H9 (cell line): ENCODE results near the gene ARHGAP26. TPM values are rescaled to one million over a fixed set of nuclear protein-coding genes. Genes with fewer than 3 reads are reported as not detected.

Source experiments
- DNase-seq: peaks from one replicate; pipeline ENCODE4 v3.0.0-alpha.2; 2017
- H2AFZ ChIP-seq: one replicate; pipeline ENCODE4 v1.6.1; 2013; ENCODE audit warnings: mild to moderate bottlenecking, low read length, control low read depth, moderate library complexity
- H2AK5ac ChIP-seq: 2 replicates; pipeline ENCODE4 v1.6.1; 2013; ENCODE audit warnings: low read length, control low read depth, mixed read lengths; ENCODE audit not compliant: insufficient read length
- H2BK120ac ChIP-seq: one replicate; pipeline ENCODE4 v1.6.1; 2013; ENCODE audit warnings: low read depth, mild to moderate bottlenecking, low read length, control low read depth, inconsistent platforms; ENCODE audit not compliant: poor library complexity, severe bottlenecking
- H2BK12ac ChIP-seq: 2 replicates; pipeline ENCODE4 v1.6.1; 2013; ENCODE audit warnings: low read length, control low read depth, mixed read lengths, low read depth; ENCODE audit not compliant: insufficient read length
- H2BK15ac ChIP-seq: 2 replicates; pipeline ENCODE4 v1.6.1; 2013; ENCODE audit warnings: low read depth, low read length, control low read depth
- H2BK20ac ChIP-seq: one replicate; pipeline ENCODE4 v1.6.1; 2013; ENCODE audit warnings: low read depth, mild to moderate bottlenecking, low read length, control low read depth, inconsistent platforms; ENCODE audit not compliant: poor library complexity, severe bottlenecking
- H2BK5ac ChIP-seq: 2 replicates; pipeline ENCODE4 v1.6.1; 2013; ENCODE audit warnings: low read length, control low read depth, mixed read lengths; ENCODE audit not compliant: insufficient read length
- H3K14ac ChIP-seq: 2 replicates; pipeline ENCODE4 v1.6.1; 2013; ENCODE audit warnings: low read length, control low read depth; ENCODE audit not compliant: insufficient read depth
- H3K18ac ChIP-seq: 2 replicates; pipeline ENCODE4 v1.6.1; 2013; ENCODE audit warnings: low read depth, mild to moderate bottlenecking, mixed read lengths, low read length, control low read depth; ENCODE audit not compliant: insufficient read length
- H3K23ac ChIP-seq: 2 replicates; pipeline ENCODE4 v1.6.1; 2013; ENCODE audit warnings: low read length, control low read depth, mixed read lengths, low read depth; ENCODE audit not compliant: insufficient read length
- H3K23me2 ChIP-seq: 2 replicates; pipeline ENCODE4 v1.6.1; 2013; ENCODE audit warnings: low read depth, mild to moderate bottlenecking, mixed read lengths, low read length, control low read depth; ENCODE audit not compliant: insufficient read length, poor library complexity, severe bottlenecking
- H3K27ac ChIP-seq: 2 replicates; pipeline ENCODE4 v1.5.1; 2013; ENCODE audit warnings: low read length, control low read depth, mixed read lengths, low read depth; ENCODE audit not compliant: insufficient read length
- H3K27me3 ChIP-seq: 2 replicates; pipeline ENCODE4 v1.6.1; 2013; ENCODE audit warnings: low read length, control low read depth, inconsistent platforms; ENCODE audit not compliant: insufficient read depth
- H3K4ac ChIP-seq: 2 replicates; pipeline ENCODE4 v1.6.1; 2013; ENCODE audit warnings: low read depth, mild to moderate bottlenecking, control low read depth, inconsistent platforms, low read length, moderate library complexity
- H3K4me1 ChIP-seq: 2 replicates; pipeline ENCODE4 v1.6.1; 2013; ENCODE audit warnings: low read length, control low read depth, inconsistent platforms; ENCODE audit not compliant: insufficient read depth
- H3K4me2 ChIP-seq: 2 replicates; pipeline ENCODE4 v1.6.1; 2013; ENCODE audit warnings: low read length, control low read depth, mixed read lengths; ENCODE audit not compliant: insufficient read length, insufficient read depth
- H3K56ac ChIP-seq: 2 replicates; pipeline ENCODE4 v1.6.1; 2013; ENCODE audit warnings: low read depth, mild to moderate bottlenecking, mixed read lengths, low read length, control low read depth; ENCODE audit not compliant: insufficient read length
- H3K79me1 ChIP-seq: 2 replicates; pipeline ENCODE4 v1.6.1; 2013; ENCODE audit warnings: low read depth, mild to moderate bottlenecking, moderate library complexity, low read length, control low read depth, inconsistent platforms; ENCODE audit not compliant: insufficient read depth, poor library complexity, severe bottlenecking
- H3K79me2 ChIP-seq: 2 replicates; pipeline ENCODE4 v1.6.1; 2013; ENCODE audit warnings: low read length, control low read depth, inconsistent platforms; ENCODE audit not compliant: insufficient read depth
- H3K9ac ChIP-seq: 2 replicates; pipeline ENCODE4 v1.6.1; 2013; ENCODE audit warnings: low read length, control low read depth, mixed read lengths; ENCODE audit not compliant: insufficient read length; ENCODE audit errors: extremely low read depth
- H3K9me3 ChIP-seq: one replicate; pipeline ENCODE4 v1.6.1; 2013; ENCODE audit warnings: low read depth, low read length, inconsistent platforms; ENCODE audit not compliant: control insufficient read depth
- H3T11ph ChIP-seq: one replicate; pipeline ENCODE4 v1.6.1; 2013; ENCODE audit warnings: mild to moderate bottlenecking, low read length, control low read depth, inconsistent platforms
- H4K20me1 ChIP-seq: one replicate; pipeline ENCODE4 v1.6.1; 2013; ENCODE audit not compliant: control insufficient read depth, insufficient read length, insufficient read depth
- H4K5ac ChIP-seq: 2 replicates; pipeline ENCODE4 v1.6.1; 2013; ENCODE audit warnings: low read depth, mild to moderate bottlenecking, mixed read lengths, low read length, control low read depth; ENCODE audit not compliant: insufficient read length
- H4K8ac ChIP-seq: replicated peaks from 2 replicates; pipeline ENCODE4 v1.6.1; 2013; ENCODE audit warnings: low read length, control low read depth, mixed read lengths, low read depth; ENCODE audit not compliant: insufficient read length
- H4K91ac ChIP-seq: 2 replicates; pipeline ENCODE4 v1.6.1; 2013; ENCODE audit warnings: low read depth, mild to moderate bottlenecking, moderate library complexity, mixed read lengths, low read length, control low read depth; ENCODE audit not compliant: insufficient read length
- H3K27ac Mint-ChIP-seq, 3 experiments: 2 replicates in 2 of 3; 3 replicates in 1 of 3; pipeline ENCODE4 v1.8.0; 2020 to 2021; ENCODE audit warnings: mixed read lengths in 3 of 3, mild to moderate bottlenecking in 1 of 3, moderate library complexity in 1 of 3
- H3K27me3 Mint-ChIP-seq: 2 replicates; pipeline ENCODE4 v1.8.0; 2021; ENCODE audit warnings: low read depth, mild to moderate bottlenecking, moderate library complexity, mixed read lengths
- H3K36me3 Mint-ChIP-seq, 3 experiments: 2 replicates in 2 of 3; 3 replicates in 1 of 3; pipeline ENCODE4 v1.8.0; 2020 to 2021; ENCODE audit warnings: low read depth in 3 of 3, mixed read lengths in 3 of 3; ENCODE audit not compliant: insufficient read depth in 1 of 3
- H3K4me1 Mint-ChIP-seq, 2 experiments: 2 replicates each; pipeline ENCODE4 v1.8.0; 2020; ENCODE audit warnings: mixed read lengths in 2 of 2
- H3K4me3 Mint-ChIP-seq, 2 experiments: 2 replicates in 1 of 2; 3 replicates in 1 of 2; pipeline ENCODE4 v1.8.0; 2020 to 2021; ENCODE audit warnings: mild to moderate bottlenecking in 2 of 2, mixed read lengths in 2 of 2, moderate library complexity in 1 of 2
- H3K9me3 Mint-ChIP-seq, 2 experiments: 2 replicates in 1 of 2; 3 replicates in 1 of 2; pipeline ENCODE4 v1.8.0; 2020; ENCODE audit warnings: mild to moderate bottlenecking in 2 of 2, mixed read lengths in 2 of 2, moderate library complexity in 1 of 2
- CTCF ChIP-seq: fragments of 200-600 bp; sonication (generic); conservative IDR thresholded peaks from 3 replicates; pipeline ENCODE4 v1.8.0; 2021; ENCODE audit warnings: antibody characterized with exemption, mild to moderate bottlenecking
- WGBS: extraction: QIAGEN DNeasy Blood & Tissue Kit; methylation state at CpG from one replicate; pipeline ENCODE4 v1.1.7; 2013; ENCODE audit warnings: missing lambda C conversion rate, low lambda C conversion rate, mixed read lengths; ENCODE audit not compliant: insufficient read length; ENCODE audit errors: extremely low coverage; 5-methylcytosine and 5-hydroxymethylcytosine counted together
- total RNA-seq: library from RNA; stranded (reverse); gene quantifications from 2 replicates; pipeline ENCODE4 v1.2.1, GENCODE V29; 2021

Gene ARHGAP26
- total RNA-seq, 1 experiment from 2014 or later = 13.8 TPM

GRCh38 chr5:142864290-142865260, 94.4 kb downstream of the ARHGAP26 start:
- no peak overlapping the region for H4K91ac ChIP-seq
- no peaks in the 10 kb centered on the region for H3K27me3 ChIP-seq
- no CpG with 5 or more reads among the region's 13 CpGs for WGBS
- H3K9me3 Mint-ChIP-seq = no peaks in the 10 kb centered on the region
- H3K27ac Mint-ChIP-seq = peak overlapping the region; percentile 90 to 95 (median 94)
- peak overlapping the region; percentile 20 for H3K4me2 ChIP-seq
- no peak overlapping the region for H4K8ac ChIP-seq
- H3K4me3 Mint-ChIP-seq = peak overlapping the region; percentile 19 to 66; a peak in 4 of 5 replicates
- no peaks in the 10 kb centered on the region for H3K27me3 Mint-ChIP-seq
- H3K4ac ChIP-seq = no peak overlapping the region
- no peak overlapping the region for H2BK12ac ChIP-seq
- no peak overlapping the region for H3K23ac ChIP-seq
- no peaks in the 10 kb centered on the region for H4K20me1 ChIP-seq
- H4K5ac ChIP-seq = no peak overlapping the region
- no peak for DNase-seq
- H3K27ac ChIP-seq = peak overlapping the region; percentile 75
- H2BK120ac ChIP-seq = no peak overlapping the region
- H3K9ac ChIP-seq = no peak overlapping the region
- H2BK5ac ChIP-seq = no peak overlapping the region
- no peaks in the 10 kb centered on the region for H3K36me3 Mint-ChIP-seq
- H3K23me2 ChIP-seq = no peaks in the 10 kb centered on the region
- H3K4me1 ChIP-seq = peaks cover 25% of the 10 kb centered on the region
- no peak overlapping the region for H2AK5ac ChIP-seq
- H3K79me1 ChIP-seq = no peaks in the 10 kb centered on the region
- H2BK15ac ChIP-seq = no peak overlapping the region
- no peak overlapping the region for H2BK20ac ChIP-seq
- peaks cover 2% of the 10 kb centered on the region; the same call in 1 of the 2 replicates for H3K79me2 ChIP-seq
- no peak overlapping the region for H2AFZ ChIP-seq
- no peak overlapping the region for H3T11ph ChIP-seq
- no peaks in the 10 kb centered on the region for H3K9me3 ChIP-seq
- TF ChIP-seq CTCF = no peak
- H3K56ac ChIP-seq = no peak overlapping the region
- peaks cover 62 to 66% of the 10 kb centered on the region in 2 experiments for H3K4me1 Mint-ChIP-seq
- H3K14ac ChIP-seq = no peak overlapping the region
- no peak overlapping the region for H3K18ac ChIP-seq
